HL-60 (cell line): Measurements from ENCODE around the gene TXNRD2.

Source experiments
- DNase-seq, 2 experiments: peaks; one replicate each; pipeline ENCODE4 v3.0.0-alpha.2; 2010 to 2020; ENCODE audit warnings: low read depth in 1 of 2, low spot score in 1 of 2
- H3K27ac ChIP-seq: fragments of 250-450 bp; sonication (Bioruptor Pico); replicated peaks from 2 replicates; pipeline ENCODE4 v1.5.1; 2020; ENCODE audit warnings: mild to moderate bottlenecking, moderate library complexity
- H3K27me3 ChIP-seq: fragments of 250-450 bp; sonication (Bioruptor Pico); 2 replicates; pipeline ENCODE4 v1.5.1; 2021; ENCODE audit warnings: mild to moderate bottlenecking, moderate library complexity; ENCODE audit not compliant: insufficient read depth, poor library complexity, severe bottlenecking
- H3K4me3 ChIP-seq: replicated peaks from 2 replicates; pipeline ENCODE4 v1.5.1; 2011; ENCODE audit warnings: mild to moderate bottlenecking, control low read depth, low read length; ENCODE audit not compliant: insufficient read depth
- GABPA ChIP-seq: IDR thresholded peaks from 2 replicates; pipeline ENCODE4 v1.6.1; 2012; ENCODE audit warnings: low read depth
- POLR2AphosphoS5 ChIP-seq: IDR thresholded peaks from 2 replicates; pipeline ENCODE4 v1.6.1; 2012; ENCODE audit warnings: low read depth
- REST ChIP-seq: IDR thresholded peaks from 2 replicates; pipeline ENCODE4 v1.6.1; 2012; ENCODE audit warnings: low read depth; ENCODE audit not compliant: insufficient replicate concordance
- SPI1 ChIP-seq: IDR thresholded peaks from 2 replicates; pipeline ENCODE4 v1.6.1; 2012; ENCODE audit warnings: low read depth, mild to moderate bottlenecking, borderline replicate concordance
- TF ChIP-seq, protein P1 (sequence below): IDR thresholded peaks from one replicate; pipeline ENCODE4 v1.5.1; 2011; ENCODE audit warnings: low read length, control low read depth, inconsistent platforms; ENCODE audit not compliant: insufficient read depth

The TXNRD2 gene

GRCh38 chr22:19876314-19876940, 65.2 kb downstream of the TXNRD2 start:
- H3K27ac ChIP-seq: no peak overlapping the region
- H3K27me3 ChIP-seq: no peaks in the 10 kb centered on the region
- no peak overlapping the region for H3K4me3 ChIP-seq
- no peak for TF ChIP-seq REST
- TF ChIP-seq SPI1: no peak
- TF ChIP-seq, protein P1, sequence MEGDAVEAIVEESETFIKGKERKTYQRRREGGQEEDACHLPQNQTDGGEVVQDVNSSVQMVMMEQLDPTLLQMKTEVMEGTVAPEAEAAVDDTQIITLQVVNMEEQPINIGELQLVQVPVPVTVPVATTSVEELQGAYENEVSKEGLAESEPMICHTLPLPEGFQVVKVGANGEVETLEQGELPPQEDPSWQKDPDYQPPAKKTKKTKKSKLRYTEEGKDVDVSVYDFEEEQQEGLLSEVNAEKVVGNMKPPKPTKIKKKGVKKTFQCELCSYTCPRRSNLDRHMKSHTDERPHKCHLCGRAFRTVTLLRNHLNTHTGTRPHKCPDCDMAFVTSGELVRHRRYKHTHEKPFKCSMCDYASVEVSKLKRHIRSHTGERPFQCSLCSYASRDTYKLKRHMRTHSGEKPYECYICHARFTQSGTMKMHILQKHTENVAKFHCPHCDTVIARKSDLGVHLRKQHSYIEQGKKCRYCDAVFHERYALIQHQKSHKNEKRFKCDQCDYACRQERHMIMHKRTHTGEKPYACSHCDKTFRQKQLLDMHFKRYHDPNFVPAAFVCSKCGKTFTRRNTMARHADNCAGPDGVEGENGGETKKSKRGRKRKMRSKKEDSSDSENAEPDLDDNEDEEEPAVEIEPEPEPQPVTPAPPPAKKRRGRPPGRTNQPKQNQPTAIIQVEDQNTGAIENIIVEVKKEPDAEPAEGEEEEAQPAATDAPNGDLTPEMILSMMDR: no peak
- no peak for TF ChIP-seq POLR2AphosphoS5
- no peak for TF ChIP-seq GABPA
- DNase-seq: no peak

DNA sequence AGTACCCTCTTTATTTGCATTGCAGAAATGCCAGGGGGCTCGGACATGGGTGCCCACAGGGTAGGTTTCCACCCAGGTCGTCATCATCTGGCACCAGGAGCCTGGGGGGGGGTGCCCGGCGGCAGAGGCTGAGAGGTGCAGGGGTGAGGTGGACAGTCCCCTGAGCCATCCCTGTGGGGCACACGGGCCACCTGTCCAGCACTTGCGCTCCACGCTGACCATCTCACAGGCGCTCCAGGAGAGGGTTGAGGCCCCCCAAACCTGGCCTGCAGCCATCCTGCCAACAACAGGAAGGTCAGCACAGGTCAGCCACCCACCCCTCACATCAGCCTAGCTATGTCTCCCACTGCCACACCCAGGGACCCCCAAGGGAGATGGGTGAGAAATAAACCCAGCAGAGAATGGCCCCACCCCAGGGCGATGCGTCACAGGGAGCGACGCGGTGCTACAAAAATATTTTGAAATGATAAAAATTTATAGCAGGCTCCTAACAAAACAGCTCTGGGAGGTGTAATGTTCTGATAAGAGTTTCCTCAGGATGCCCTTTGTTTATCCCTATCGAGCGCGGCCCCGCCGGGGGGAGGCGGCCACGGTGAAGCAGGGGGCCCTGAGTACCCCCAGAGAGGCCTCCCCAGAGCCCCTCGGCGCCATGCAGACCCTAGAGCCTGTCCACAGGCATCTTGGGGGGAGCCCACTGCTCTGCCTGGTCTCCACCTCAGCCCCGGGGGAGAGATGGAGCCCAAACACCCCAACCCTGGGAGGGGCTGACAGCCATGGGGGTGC, 65.9 kb downstream of the TXNRD2 start:
- DNase-seq: no peak
- Histone ChIP-seq H3K27ac (no peak overlapping the region), H3K27me3 (no peaks in the 10 kb centered on the region), H3K4me3 (no peak overlapping the region)
- no peak for TF ChIP-seq REST
- TF ChIP-seq, protein P1: no peak
- no peak for TF ChIP-seq SPI1
- no peak for TF ChIP-seq POLR2AphosphoS5
- TF ChIP-seq GABPA: no peak

DNA sequence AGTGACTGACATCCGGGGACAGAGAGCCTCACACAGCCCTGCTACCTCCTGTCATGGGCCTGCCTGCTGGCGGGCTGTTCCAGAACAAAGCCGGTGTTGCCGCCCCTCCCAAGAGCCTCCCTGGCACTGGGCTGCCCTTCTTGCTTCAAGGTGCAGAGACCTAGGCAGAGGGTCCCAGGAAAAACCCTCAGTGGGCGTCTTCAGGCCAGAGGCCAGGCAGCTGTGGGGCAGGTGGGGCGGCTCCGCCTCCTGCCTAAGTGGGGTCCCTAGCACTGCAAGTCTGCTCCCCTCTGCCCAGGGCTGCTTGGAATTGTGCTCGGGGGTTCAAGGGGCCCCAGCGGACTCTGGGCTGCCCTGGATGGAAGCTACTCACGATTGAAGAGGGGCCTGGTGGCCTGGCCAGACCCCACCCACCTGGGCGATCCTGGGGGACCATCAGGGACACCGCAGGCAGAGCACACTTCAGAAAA, 66.5 kb downstream of the TXNRD2 start:
- DNase-seq: no peak
- no peaks in the 10 kb centered on the region for H3K27me3 ChIP-seq
- H3K27ac ChIP-seq: no peak overlapping the region
- TF ChIP-seq SPI1 (no peak), REST (no peak), GABPA (no peak)
- TF ChIP-seq, protein P1: no peak
- no peak overlapping the region for H3K4me3 ChIP-seq
